PFSK-1 (cell line): Measurements from ENCODE around the gene NCAM1.

ENCODE experiments used
- FOXP2 ChIP-seq: optimal IDR thresholded peaks from 2 replicates; pipeline ENCODE3; 2011; ENCODE audit warnings: borderline replicate concordance, control low read depth, inconsistent platforms; ENCODE audit not compliant: insufficient read depth; ENCODE audit errors: extremely low read length, extremely low read depth
- POLR2AphosphoS5 ChIP-seq: IDR thresholded peaks from 2 replicates; pipeline ENCODE4 v1.6.1; 2012; ENCODE audit warnings: low read depth, mild to moderate bottlenecking, control low read depth, low read length, moderate library complexity
- REST ChIP-seq, 2 experiments: IDR thresholded peaks; 2 replicates each; pipeline versions ENCODE4 v1.6.1 to v1.8.0; 2011 to 2012; ENCODE audit warnings: low read depth in 2 of 2, low read length in 2 of 2, control low read depth in 1 of 2, inconsistent platforms in 1 of 2, mild to moderate bottlenecking in 1 of 2, moderate library complexity in 1 of 2; ENCODE audit not compliant: insufficient read depth in 1 of 2
- SIN3A ChIP-seq: IDR thresholded peaks from 2 replicates; pipeline ENCODE4 v1.6.1; 2012; ENCODE audit warnings: mild to moderate bottlenecking, low read length, moderate library complexity, borderline replicate concordance; ENCODE audit not compliant: insufficient read depth
- TAF1 ChIP-seq: IDR thresholded peaks from 2 replicates; pipeline ENCODE4 v1.6.1; 2012; ENCODE audit warnings: low read length, control low read depth, borderline replicate concordance; ENCODE audit not compliant: insufficient read depth

Gene NCAM1

GRCh38 chr11:113234888-113235287 lies 273.7 kb downstream of the NCAM1 start:
- no peak for TF ChIP-seq REST (IDR thresholded peaks at IDR 0.05; ENCODE audit: insufficient read depth in 1 of 2, low read depth in 2 of 2, low read length in 2 of 2)
- no peak for TF ChIP-seq SIN3A
- no peak for TF ChIP-seq TAF1
- no peak for TF ChIP-seq POLR2AphosphoS5
- no peak for TF ChIP-seq FOXP2

DNA sequence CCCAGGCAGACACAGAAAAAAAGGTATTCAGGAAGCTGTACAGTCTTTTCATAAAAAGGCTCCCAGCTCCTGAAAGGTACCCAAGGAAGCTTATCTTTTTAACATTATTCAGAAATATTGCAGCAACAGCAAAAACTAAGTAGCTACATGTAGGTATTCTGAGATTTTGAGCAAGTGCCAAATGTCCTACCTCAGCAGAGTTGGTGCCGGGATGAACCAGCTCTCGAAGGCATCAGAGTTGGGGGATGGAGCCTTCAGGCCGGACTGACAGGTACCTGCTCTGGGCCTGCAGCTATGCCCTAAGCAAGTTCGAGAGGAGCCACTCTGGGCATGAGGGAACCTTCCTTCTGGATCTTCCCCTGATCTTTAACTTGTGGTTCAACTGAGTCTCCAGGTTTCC lies 276.0 kb downstream of the NCAM1 start:
- TF ChIP-seq REST (IDR thresholded peaks at IDR 0.05; ENCODE audit: insufficient read depth in 1 of 2, low read depth in 2 of 2, low read length in 2 of 2) (no peak), SIN3A (no peak), FOXP2 (no peak), TAF1 (no peak), POLR2AphosphoS5 (no peak)

DNA sequence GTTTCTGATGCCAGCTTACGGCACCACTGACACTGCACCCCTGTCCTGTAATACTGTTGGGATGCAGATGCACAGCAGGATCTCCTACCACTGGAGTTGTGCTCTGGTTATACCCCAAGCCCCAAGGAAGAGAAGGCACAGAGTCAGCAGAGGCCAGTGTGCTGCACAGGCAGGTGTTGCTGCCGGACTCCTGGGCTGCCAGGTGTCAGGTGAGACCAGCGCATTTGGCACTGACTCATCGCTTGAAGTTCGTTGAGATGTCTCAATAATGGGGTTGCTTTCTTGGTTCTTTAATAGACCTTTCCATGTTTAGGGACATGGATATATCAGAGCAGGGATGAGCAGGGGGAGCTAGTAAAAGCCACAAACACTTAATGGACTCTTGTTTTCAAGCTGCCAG lies 277.5 kb downstream of the NCAM1 start:
- TF ChIP-seq FOXP2 (no peak), SIN3A (no peak), POLR2AphosphoS5 (no peak), REST (IDR thresholded peaks at IDR 0.05; ENCODE audit: insufficient read depth in 1 of 2, low read depth in 2 of 2, low read length in 2 of 2) (no peak), TAF1 (no peak)

GRCh38 chr11:113240389-113240788 lies 279.2 kb downstream of the NCAM1 start:
- no peak for TF ChIP-seq SIN3A
- no peak for TF ChIP-seq REST (IDR thresholded peaks at IDR 0.05; ENCODE audit: insufficient read depth in 1 of 2, low read depth in 2 of 2, low read length in 2 of 2)
- TF ChIP-seq POLR2AphosphoS5: no peak
- no peak for TF ChIP-seq FOXP2
- TF ChIP-seq TAF1: no peak
